Measurements from ENCODE around the gene STX1A.

Gene STX1A

DNA sequence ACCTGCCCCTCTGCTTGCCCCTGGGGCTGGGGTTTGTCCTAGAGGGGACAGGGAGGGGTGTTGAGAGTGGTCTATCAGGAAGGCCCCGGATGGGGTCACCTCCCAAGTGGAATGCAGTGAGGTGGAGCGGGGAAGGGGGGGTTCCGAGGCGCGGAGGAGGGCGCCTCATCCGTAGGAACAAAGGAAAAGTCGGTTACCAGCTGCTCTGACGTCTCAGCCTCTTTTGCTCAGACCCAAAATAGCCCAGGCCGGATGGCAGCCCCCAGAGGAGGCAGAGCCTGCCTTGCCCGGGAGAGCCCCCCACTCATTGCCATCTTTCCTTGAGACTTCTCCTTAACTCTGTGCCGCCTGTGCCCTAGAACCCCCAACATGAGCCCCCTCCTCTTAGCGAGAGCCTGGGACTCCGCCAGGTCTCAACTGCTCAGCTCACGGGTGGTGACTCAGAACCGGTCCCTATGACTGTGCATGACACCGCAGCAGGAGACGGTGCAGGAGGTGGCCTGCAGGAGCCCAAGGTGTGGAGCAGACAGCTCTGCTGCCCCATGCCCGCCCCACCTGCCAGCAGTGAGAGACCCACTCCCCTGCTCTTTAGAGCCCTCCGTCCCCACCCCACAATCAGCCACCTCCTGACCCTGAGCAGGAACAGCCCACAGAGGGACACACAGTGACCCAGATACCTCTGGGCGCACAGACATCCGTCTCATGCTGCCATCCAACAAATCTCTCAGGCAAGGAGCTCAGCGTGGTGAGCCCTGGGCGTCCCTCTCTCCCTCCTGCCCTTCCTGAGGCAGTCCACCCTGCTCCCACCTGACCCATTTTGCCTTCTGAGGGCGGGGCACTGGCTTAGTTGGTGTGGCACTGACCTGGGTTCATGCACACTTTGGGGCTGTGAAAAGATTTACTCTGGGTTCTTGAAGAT lies 13.1 kb downstream of the STX1A start:
- Histone ChIP-seq H3K36me3 (ENCODE audit: control insufficient read depth, insufficient read depth, low read length) (peaks cover 5% of the 10 kb centered on the region; the same call in 1 of the 2 replicates), H3K9ac (ENCODE audit: low read depth, low read length) (no peak overlapping the region), H3K27ac (ENCODE audit: low read depth, low read length) (no peak overlapping the region), H3K4me1 (ENCODE audit: control insufficient read depth, insufficient read depth, low read length) (peaks cover 15% of the 10 kb centered on the region; the same call in 1 of the 2 replicates), H3K9me3 (ENCODE audit: control insufficient read depth, insufficient read depth, low read length) (no peaks in the 10 kb centered on the region), H3K27me3 (ENCODE audit: control insufficient read depth, insufficient read depth, low read length) (no peaks in the 10 kb centered on the region), H3K4me3 (ENCODE audit: low read depth, low read length) (no peak overlapping the region)

DNA sequence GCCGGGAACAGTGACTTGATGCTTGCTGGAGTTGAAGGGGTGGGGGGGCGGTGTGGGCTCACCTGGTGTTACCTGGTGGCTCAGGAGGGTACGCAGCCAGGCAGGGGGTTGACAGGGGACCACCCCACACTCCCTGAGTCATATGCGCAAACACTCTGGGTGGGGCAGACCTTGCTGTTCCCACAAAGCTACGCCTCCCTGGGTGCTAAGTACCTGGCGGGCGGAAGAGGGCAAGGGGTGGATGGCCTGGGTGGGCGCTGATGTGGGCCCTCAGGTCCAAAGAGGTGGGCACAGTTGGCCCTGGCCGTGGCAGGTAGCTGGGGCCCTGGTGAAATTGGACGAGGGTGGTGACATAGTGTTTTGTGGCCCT lies 13.9 kb downstream of the STX1A start:
- no peak overlapping the region for H3K9ac ChIP-seq (ENCODE audit: low read depth, low read length)
- peaks cover 5% of the 10 kb centered on the region; the same call in 1 of the 2 replicates for H3K36me3 ChIP-seq (ENCODE audit: control insufficient read depth, insufficient read depth, low read length)
- H3K4me3 ChIP-seq (ENCODE audit: low read depth, low read length): no peak overlapping the region
- H3K9me3 ChIP-seq (ENCODE audit: control insufficient read depth, insufficient read depth, low read length): no peaks in the 10 kb centered on the region
- H3K27ac ChIP-seq (ENCODE audit: low read depth, low read length): no peak overlapping the region
- no peaks in the 10 kb centered on the region for H3K27me3 ChIP-seq (ENCODE audit: control insufficient read depth, insufficient read depth, low read length)
- H3K4me1 ChIP-seq (ENCODE audit: control insufficient read depth, insufficient read depth, low read length): peaks cover 15% of the 10 kb centered on the region; the same call in 1 of the 2 replicates

- no peaks in the 10 kb centered on the region for H3K9me3 ChIP-seq (ENCODE audit: control insufficient read depth, insufficient read depth, low read length)
- peaks cover 6% of the 10 kb centered on the region for H3K36me3 ChIP-seq (ENCODE audit: control insufficient read depth, insufficient read depth, low read length)
- H3K4me1 ChIP-seq (ENCODE audit: control insufficient read depth, insufficient read depth, low read length): peaks cover 15% of the 10 kb centered on the region; the same call in 1 of the 2 replicates
- H3K4me3 ChIP-seq (ENCODE audit: low read depth, low read length): no peak overlapping the region
- no peak overlapping the region for H3K27ac ChIP-seq (ENCODE audit: low read depth, low read length)
- no peaks in the 10 kb centered on the region for H3K27me3 ChIP-seq (ENCODE audit: control insufficient read depth, insufficient read depth, low read length)
- no peak overlapping the region for H3K9ac ChIP-seq (ENCODE audit: low read depth, low read length)
These were observed 14.6 kb downstream of the STX1A start for GRCh38 chr7:73704640-73705550.

DNA sequence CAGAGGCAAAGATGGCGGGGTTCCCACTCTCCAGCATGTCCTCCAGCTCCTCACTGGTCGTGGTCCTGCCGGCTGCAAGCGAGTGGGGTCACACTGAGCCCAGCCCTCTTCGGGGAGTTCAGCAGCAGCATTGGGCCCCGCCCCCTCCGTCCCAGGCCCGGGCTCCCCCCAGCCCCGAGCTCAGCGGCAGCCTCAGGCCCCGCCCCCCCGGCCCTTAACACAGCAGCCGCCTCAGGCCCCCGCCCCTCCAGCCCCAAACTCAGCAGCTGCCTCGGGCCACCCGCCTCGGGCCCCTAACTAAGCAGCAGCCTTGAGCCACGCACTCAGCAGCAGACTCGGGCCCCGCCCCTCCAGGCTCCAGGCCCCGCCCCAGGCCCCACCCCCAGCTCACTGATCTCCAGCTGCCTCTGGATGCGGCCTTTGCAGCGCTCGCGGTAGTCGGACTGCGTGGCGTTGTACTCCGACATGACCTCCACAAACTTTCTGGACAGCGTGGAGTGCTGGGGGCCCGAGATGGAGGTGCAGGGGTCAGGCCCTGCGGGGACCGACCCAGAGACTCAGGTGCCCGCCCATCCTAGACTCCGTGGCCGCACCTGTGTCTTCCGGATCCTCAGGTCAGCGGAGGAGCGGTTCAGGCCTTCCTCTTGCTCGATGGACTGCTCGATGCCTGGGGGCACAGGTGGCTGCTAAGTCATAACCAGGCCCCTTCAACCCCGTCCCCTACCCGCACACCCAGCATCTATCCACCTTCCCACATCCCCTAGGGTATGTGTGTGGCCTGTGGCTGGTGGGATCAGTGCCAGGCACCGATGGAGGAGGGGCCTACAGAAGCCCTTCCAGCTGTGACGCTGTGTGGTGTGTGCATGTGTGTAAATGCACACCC lies 15.5 kb downstream of the STX1A start:
- H3K36me3 ChIP-seq (ENCODE audit: control insufficient read depth, insufficient read depth, low read length): peaks cover 15% of the 10 kb centered on the region
- no peaks in the 10 kb centered on the region for H3K27me3 ChIP-seq (ENCODE audit: control insufficient read depth, insufficient read depth, low read length)
- H3K4me3 ChIP-seq (ENCODE audit: low read depth, low read length): peak overlapping the region; percentile 53; the same call in 1 of the 2 replicates
- no peak overlapping the region for H3K27ac ChIP-seq (ENCODE audit: low read depth, low read length)
- no peaks in the 10 kb centered on the region for H3K9me3 ChIP-seq (ENCODE audit: control insufficient read depth, insufficient read depth, low read length)
- no peak overlapping the region for H3K9ac ChIP-seq (ENCODE audit: low read depth, low read length)
- peaks cover 15% of the 10 kb centered on the region; the same call in 1 of the 2 replicates for H3K4me1 ChIP-seq (ENCODE audit: control insufficient read depth, insufficient read depth, low read length)

- H3K9me3 ChIP-seq (ENCODE audit: control insufficient read depth, insufficient read depth, low read length): no peaks in the 10 kb centered on the region
- H3K27me3 ChIP-seq (ENCODE audit: control insufficient read depth, insufficient read depth, low read length): no peaks in the 10 kb centered on the region
- no peak overlapping the region for H3K9ac ChIP-seq (ENCODE audit: low read depth, low read length)
- H3K4me1 ChIP-seq (ENCODE audit: control insufficient read depth, insufficient read depth, low read length): peaks cover 15% of the 10 kb centered on the region; the same call in 1 of the 2 replicates
- H3K4me3 ChIP-seq (ENCODE audit: low read depth, low read length): peak overlapping the region; percentile 53; the same call in 1 of the 2 replicates
- peaks cover 23% of the 10 kb centered on the region for H3K36me3 ChIP-seq (ENCODE audit: control insufficient read depth, insufficient read depth, low read length)
- no peak overlapping the region for H3K27ac ChIP-seq (ENCODE audit: low read depth, low read length)
These were observed 16.2 kb downstream of the STX1A start for GRCh38 chr7:73703225-73703624.

- Histone ChIP-seq H3K9ac (ENCODE audit: low read depth, low read length) (no peak overlapping the region), H3K36me3 (ENCODE audit: control insufficient read depth, insufficient read depth, low read length) (peaks cover 28% of the 10 kb centered on the region), H3K27me3 (ENCODE audit: control insufficient read depth, insufficient read depth, low read length) (no peaks in the 10 kb centered on the region), H3K4me1 (ENCODE audit: control insufficient read depth, insufficient read depth, low read length) (peaks cover 15% of the 10 kb centered on the region; the same call in 1 of the 2 replicates), H3K27ac (ENCODE audit: low read depth, low read length) (no peak overlapping the region), H3K9me3 (ENCODE audit: control insufficient read depth, insufficient read depth, low read length) (no peaks in the 10 kb centered on the region), H3K4me3 (ENCODE audit: low read depth, low read length) (no peak overlapping the region)
These were observed 16.8 kb downstream of the STX1A start for GRCh38 chr7:73702665-73703064.

DNA sequence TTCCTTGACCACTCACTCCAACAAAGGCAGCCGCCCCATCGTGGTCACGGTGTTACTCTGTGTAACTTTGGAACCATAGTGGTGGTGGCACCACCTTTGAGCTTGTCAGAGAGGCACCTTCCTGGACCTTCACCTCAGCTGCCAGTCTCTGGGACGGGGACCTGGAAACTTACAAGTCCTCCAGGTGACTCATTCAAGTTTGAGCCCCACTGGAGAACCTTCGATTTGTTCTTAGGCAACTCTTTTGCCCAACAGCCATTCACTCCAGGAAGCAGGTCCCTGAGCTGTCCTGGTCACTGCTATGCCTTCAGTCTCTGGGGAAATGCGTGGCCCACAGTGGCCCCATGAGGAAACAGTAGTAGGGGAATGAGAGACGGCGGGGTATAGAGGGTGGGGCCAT lies 17.2 kb downstream of the STX1A start:
- H3K27ac ChIP-seq (ENCODE audit: low read depth, low read length): no peak overlapping the region
- peaks cover 32% of the 10 kb centered on the region for H3K36me3 ChIP-seq (ENCODE audit: control insufficient read depth, insufficient read depth, low read length)
- H3K9ac ChIP-seq (ENCODE audit: low read depth, low read length): no peak overlapping the region
- H3K9me3 ChIP-seq (ENCODE audit: control insufficient read depth, insufficient read depth, low read length): no peaks in the 10 kb centered on the region
- peaks cover 15% of the 10 kb centered on the region; the same call in 1 of the 2 replicates for H3K4me1 ChIP-seq (ENCODE audit: control insufficient read depth, insufficient read depth, low read length)
- no peaks in the 10 kb centered on the region for H3K27me3 ChIP-seq (ENCODE audit: control insufficient read depth, insufficient read depth, low read length)
- H3K4me3 ChIP-seq (ENCODE audit: low read depth, low read length): no peak overlapping the region

GRCh38 chr7:73701357-73701995 lies 18.0 kb downstream of the STX1A start:
- Histone ChIP-seq H3K9ac (ENCODE audit: low read depth, low read length) (no peak overlapping the region), H3K4me1 (ENCODE audit: control insufficient read depth, insufficient read depth, low read length) (peaks cover 15% of the 10 kb centered on the region; the same call in 1 of the 2 replicates), H3K27me3 (ENCODE audit: control insufficient read depth, insufficient read depth, low read length) (no peaks in the 10 kb centered on the region), H3K36me3 (ENCODE audit: control insufficient read depth, insufficient read depth, low read length) (peaks cover 40% of the 10 kb centered on the region), H3K4me3 (ENCODE audit: low read depth, low read length) (no peak overlapping the region), H3K27ac (ENCODE audit: low read depth, low read length) (no peak overlapping the region), H3K9me3 (ENCODE audit: control insufficient read depth, insufficient read depth, low read length) (no peaks in the 10 kb centered on the region)

- peaks cover 48% of the 10 kb centered on the region for H3K36me3 ChIP-seq (ENCODE audit: control insufficient read depth, insufficient read depth, low read length)
- no peak overlapping the region for H3K27ac ChIP-seq (ENCODE audit: low read depth, low read length)
- no peak overlapping the region for H3K4me3 ChIP-seq (ENCODE audit: low read depth, low read length)
These were observed 18.8 kb downstream of the STX1A start for GRCh38 chr7:73700581-73701134.

More at GRCh38 chr7:73700581-73701134, 18.8 kb downstream of the STX1A start:
- no peaks in the 10 kb centered on the region for H3K27me3 ChIP-seq (ENCODE audit: control insufficient read depth, insufficient read depth, low read length)
- no peaks in the 10 kb centered on the region for H3K9me3 ChIP-seq (ENCODE audit: control insufficient read depth, insufficient read depth, low read length)
- peaks cover 15% of the 10 kb centered on the region; the same call in 1 of the 2 replicates for H3K4me1 ChIP-seq (ENCODE audit: control insufficient read depth, insufficient read depth, low read length)
- H3K9ac ChIP-seq (ENCODE audit: low read depth, low read length): no peak overlapping the region
